Transverse colon (tissue), 4 donors: ENCODE data around the gene HRH2.

Experiments
- POLR2A ChIP-seq: fragments of 450-650 bp; IDR thresholded peaks from one replicate; pipeline ENCODE4 v1.6.1; 2016; ENCODE audit warnings: antibody characterized with exemption, mild to moderate bottlenecking, moderate library complexity
- POLR2AphosphoS5 ChIP-seq, 3 donors: sonication (generic); formaldehyde crosslinking; IDR thresholded peaks; one replicate each; pipeline ENCODE4 v1.6.1; 2016; ENCODE audit warnings: antibody characterized with exemption in 3 of 3
- TF ChIP-seq, protein P1 (sequence below), 5 experiments: fragments of 200-600 bp in 3 of 5; fragments of 450-650 bp in 2 of 5; sonication (generic) in 3 of 5; IDR thresholded peaks; 1 replicate in 2 of 5; 2 replicates in 3 of 5; pipeline ENCODE4 v1.5.1; 2016 to 2017; ENCODE audit warnings: antibody characterized with exemption in 5 of 5, inconsistent platforms in 3 of 5, mild to moderate bottlenecking in 2 of 5, moderate library complexity in 1 of 5

DNA sequence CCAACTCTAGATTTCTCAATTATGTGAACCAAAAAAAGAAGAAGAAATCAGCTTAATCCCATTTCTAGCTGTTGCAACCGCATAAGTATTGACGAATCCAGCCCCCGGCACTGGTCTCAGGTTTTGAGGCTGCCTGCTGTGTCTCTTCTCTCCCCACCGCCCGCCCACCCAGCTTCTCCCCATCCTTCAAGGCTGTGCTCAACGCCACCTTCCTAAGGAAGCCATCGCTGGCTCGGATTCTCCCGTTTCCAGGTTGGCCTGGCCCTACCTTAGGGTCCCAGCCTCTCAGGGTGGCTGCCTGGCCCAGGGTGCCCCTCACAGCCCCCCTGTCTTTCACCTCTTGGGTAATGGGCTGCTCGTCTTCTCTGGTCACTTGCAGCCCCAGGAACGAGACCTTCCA lies 77.8 kb downstream of the HRH2 start:
- TF ChIP-seq, protein P1, sequence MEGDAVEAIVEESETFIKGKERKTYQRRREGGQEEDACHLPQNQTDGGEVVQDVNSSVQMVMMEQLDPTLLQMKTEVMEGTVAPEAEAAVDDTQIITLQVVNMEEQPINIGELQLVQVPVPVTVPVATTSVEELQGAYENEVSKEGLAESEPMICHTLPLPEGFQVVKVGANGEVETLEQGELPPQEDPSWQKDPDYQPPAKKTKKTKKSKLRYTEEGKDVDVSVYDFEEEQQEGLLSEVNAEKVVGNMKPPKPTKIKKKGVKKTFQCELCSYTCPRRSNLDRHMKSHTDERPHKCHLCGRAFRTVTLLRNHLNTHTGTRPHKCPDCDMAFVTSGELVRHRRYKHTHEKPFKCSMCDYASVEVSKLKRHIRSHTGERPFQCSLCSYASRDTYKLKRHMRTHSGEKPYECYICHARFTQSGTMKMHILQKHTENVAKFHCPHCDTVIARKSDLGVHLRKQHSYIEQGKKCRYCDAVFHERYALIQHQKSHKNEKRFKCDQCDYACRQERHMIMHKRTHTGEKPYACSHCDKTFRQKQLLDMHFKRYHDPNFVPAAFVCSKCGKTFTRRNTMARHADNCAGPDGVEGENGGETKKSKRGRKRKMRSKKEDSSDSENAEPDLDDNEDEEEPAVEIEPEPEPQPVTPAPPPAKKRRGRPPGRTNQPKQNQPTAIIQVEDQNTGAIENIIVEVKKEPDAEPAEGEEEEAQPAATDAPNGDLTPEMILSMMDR (IDR thresholded peaks at IDR 0.05): no peak
- TF ChIP-seq POLR2A: no peak
- TF ChIP-seq POLR2AphosphoS5 (IDR thresholded peaks at IDR 0.05): no peak
